CD4-positive, alpha-beta T cell treated with Interleukin-1 beta for 1 hour (primary cell): ENCODE measurements around the gene SLIT2.

Experiments used
- DNase-seq, 2 donors: peaks; one replicate each; pipeline ENCODE4 v3.0.0-alpha.2; 2020 to 2022

SLIT2 gene

DNA sequence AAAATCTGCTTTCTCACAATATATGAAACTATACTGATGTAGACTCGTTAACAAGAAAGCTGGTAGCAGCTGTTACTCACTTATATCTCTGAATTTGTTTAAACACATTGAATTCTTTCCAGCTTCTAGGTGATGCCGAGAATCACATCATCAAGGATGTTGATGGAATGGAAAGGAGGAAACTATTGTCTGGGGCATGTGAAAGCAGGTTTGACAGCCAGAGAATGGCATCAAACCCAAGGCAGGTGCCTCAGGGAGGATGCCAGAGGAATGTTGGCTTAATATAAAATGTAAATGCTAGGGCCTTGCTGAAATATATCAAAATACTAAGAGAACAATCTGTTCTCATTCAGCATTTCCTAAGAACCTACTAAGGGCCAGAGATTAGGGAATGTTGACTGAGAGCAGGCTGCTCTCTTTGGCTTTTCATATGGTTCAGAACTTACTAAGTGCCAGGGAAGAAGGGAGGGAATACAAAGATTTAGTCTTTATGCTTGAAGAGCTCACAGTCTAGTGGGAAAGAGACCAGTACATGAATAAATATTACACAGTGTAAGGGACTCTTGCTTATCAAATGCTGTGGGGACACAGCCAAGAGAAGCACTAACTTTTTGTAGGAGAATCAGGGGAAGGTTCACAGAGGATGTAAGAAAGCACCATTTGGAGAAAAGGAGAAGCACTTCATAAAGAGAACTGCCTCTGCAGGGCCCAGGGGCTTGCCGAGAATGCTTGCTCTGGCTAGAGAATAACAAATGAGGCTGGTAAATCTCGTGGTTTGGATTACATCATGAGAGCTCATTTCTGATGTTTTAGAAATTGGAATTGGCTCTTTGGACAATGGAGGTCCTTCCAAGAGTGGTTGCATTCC lies 14.7 kb downstream of the SLIT2 start:
- no peak for DNase-seq

DNA sequence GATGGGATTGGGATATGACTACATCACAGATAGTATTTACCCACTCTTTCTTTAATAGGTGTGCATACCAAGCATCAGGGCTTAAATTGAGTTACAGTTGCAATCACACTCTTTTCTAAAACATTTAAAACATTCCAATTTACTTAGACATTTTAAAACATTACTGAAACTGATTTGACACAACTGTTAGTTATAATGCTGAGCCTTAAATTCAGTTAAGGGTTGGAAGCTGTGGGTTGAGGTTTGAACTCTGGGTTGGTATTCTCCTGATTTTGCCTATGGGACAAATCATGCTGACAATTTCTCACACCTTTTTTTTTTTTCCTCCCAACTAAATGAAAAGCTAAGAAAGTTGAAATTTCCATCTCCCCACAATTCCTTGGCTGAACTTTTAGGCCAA lies 16.3 kb downstream of the SLIT2 start:
- DNase-seq: no peak

- no peak for DNase-seq
Observed at GRCh38 chr4:20269320-20269719, 17.6 kb downstream of the SLIT2 start.

DNA sequence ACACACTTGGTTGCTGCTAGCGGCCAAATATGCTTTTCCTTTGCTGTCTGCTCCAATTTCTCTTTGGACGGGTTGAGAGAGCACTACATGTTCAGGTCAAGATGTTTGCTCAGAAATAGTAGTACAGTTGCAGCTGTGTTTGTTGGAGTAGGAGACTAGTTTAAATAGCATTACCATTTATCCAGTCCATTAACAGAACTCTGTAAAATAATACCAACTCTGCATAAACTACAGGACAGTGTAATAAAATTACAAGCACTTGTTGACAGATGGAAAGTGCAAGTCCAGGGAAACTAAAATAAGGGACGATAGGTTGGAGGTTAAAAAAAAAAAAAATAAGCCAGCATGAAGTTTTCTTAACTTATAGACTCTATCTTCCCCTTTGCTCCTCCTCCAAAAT lies 20.2 kb downstream of the SLIT2 start:
- DNase-seq: no peak

DNA sequence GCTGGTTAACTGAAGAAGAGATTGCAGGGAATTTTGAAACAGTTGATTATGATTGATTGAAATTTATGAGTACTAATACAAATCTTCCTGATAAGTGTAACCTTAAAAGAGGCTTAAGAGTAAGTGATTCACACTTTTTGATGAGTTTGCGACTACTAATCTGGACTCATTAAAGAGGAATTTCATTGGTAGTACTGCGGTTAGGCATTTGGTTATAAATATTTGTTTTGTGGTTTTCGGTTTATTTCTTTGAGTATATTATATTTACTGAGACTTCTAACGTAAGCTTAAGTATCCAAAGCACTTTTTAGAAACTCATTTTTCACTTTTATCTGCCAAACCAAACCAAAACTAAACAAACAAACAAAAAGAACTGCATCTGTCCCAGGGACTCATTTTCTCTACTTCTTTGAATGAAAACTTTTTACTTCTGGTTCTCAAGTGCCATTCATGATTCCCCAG lies 20.7 kb downstream of the SLIT2 start:
- DNase-seq: no peak

- DNase-seq: no peak
Observed at GRCh38 chr4:20273793-20274192, 22.1 kb downstream of the SLIT2 start.

GRCh38 chr4:20276848-20277247 lies 25.1 kb downstream of the SLIT2 start:
- no peak for DNase-seq

- DNase-seq: no peak
Observed at GRCh38 chr4:20278195-20278594, 26.5 kb downstream of the SLIT2 start.

DNA sequence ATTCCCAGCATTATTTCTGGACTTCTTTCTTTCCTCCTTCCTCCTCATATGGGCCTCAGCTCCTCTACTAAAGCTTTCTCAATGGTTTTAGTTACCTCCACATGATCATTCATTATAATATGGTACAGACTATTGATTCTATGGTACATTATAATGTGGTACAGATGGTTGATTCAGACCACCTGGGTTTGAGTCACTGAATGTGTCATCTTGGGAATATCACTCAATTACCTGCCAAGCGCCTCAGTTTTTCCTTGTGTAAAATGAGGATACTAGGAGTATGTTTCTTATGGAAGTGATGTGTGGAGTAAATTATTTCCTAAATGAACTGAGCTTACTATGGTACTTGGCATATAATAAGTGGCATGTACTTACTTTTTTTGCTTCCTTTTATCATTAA lies 27.7 kb downstream of the SLIT2 start:
- no peak for DNase-seq

GRCh38 chr4:20281453-20281852 lies 29.7 kb downstream of the SLIT2 start:
- DNase-seq: no peak

GRCh38 chr4:20283039-20283438 lies 31.3 kb downstream of the SLIT2 start:
- DNase-seq: no peak

GRCh38 chr4:20284990-20285389 lies 33.3 kb downstream of the SLIT2 start:
- DNase-seq: no peak

- DNase-seq: no peak
Observed at GRCh38 chr4:20287246-20287645, 35.5 kb downstream of the SLIT2 start.

- no peak for DNase-seq
Observed at GRCh38 chr4:20288047-20288650, 36.4 kb downstream of the SLIT2 start.

- DNase-seq: no peak
Observed at GRCh38 chr4:20288846-20289512, 37.3 kb downstream of the SLIT2 start.

DNA sequence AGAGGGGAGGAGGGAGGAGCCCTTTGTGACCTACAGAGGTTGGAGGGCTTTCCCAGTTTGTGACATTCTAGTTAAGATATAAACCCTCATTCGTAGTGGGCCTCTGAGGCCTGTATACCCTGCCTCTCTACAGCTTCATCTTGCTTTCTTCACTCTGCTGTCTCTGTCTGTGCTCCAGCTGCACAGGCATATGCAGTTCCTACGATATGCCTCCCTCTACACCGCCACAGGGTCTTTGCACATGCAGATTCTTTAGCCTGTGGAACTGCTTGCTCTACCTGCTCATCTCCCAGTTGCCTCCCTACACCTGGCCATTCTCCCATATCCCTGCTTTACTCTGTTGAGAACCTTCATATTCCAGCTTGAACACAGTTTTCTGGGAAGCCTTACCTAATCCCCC lies 38.1 kb downstream of the SLIT2 start:
- DNase-seq: no peak

DNA sequence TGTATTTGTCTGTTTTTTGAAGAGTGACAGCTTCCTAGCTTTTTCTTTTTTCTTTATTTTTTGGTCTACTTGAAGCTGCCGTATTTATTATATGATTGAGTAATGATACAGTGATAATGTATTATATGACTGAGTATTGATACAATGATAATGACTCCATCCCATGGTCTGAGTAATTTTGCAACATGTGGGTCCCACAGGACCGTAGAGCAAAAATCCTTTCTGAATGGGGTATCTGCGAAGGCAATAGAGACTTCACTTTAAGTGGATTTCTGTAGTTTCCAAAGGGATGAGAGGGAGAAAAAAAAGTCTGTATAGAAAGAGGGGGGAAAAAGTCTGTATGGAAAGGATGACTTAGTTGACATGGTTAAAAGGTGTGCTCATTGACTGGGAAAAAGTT lies 41.0 kb downstream of the SLIT2 start:
- no peak for DNase-seq

DNA sequence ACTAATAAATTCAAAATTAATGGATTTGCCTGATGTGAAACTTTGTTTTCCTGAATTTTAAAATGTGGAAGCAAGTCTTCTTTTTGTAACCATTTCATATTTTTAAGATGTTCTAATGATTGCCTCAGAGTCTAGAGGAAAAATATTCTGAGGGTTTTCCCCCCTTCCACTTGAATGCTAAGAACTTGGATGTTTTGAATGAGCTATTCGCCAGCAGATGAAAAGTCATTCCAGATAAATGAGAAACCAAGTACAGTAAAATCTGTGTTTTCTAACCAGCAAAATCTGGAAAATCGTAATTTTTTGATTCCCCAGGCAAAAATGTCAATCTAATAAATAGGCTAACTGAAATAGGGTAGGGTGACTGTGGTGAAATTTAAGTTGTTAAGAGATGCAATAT lies 45.6 kb downstream of the SLIT2 start:
- DNase-seq: no peak

GRCh38 chr4:20297783-20298182 lies 46.1 kb downstream of the SLIT2 start:
- DNase-seq: no peak

- DNase-seq: no peak
Observed at GRCh38 chr4:20298455-20298854, 46.8 kb downstream of the SLIT2 start.

DNA sequence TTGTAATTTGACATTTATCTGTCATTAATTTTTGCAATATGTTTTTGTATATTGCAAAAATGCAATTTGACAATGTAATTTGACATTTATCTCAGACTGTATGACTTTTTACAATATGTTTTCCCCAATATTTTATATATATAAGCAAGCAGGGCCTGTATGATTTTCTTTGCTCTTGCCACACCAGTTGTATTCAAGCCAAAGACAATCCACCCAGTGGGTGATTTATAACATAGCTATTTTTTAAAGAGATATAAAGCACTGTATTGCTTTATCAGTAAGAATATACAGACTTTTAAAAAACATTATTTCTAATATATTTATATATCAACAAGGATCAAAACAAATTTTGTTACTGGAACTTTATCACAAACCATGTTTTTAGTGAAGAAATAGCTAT lies 47.3 kb downstream of the SLIT2 start:
- no peak for DNase-seq

GRCh38 chr4:20299515-20299914 lies 47.8 kb downstream of the SLIT2 start:
- DNase-seq: no peak

- DNase-seq: no peak
Observed at GRCh38 chr4:20301161-20301560, 49.5 kb downstream of the SLIT2 start.
